H1 (cell line): ENCODE data around the gene DYNC1I1. TPM values are rescaled to one million over a fixed set of nuclear protein-coding genes. Genes with fewer than 3 reads are reported as not detected.

Source experiments
- KDM1A ChIP-seq: fragments of 200-600, 300-600 bp; sonication (generic); IDR thresholded peaks from 2 replicates; pipeline ENCODE4 v1.7.1; 2016; ENCODE audit warnings: mild to moderate bottlenecking, low read length, borderline replicate concordance
- polyA plus RNA-seq, 7 experiments: library from polyadenylated mRNA; depleted of rRNA in 3 of 7; stranded (reverse) in 5 of 7; unstranded in 2 of 7; fragments of >200 nt in 5 of 7; fragments of 200-250 nt in 2 of 7; gene quantifications; 1 replicate in 5 of 7; 2 replicates in 1 of 7; 4 replicates in 1 of 7; pipeline versions ENCODE4 v1.2.1 to v1.2.3, GENCODE V29; 2011 to 2013; ENCODE audit warnings: missing spikeins in 2 of 7, mixed read lengths in 2 of 7
- total RNA-seq: library from RNA; stranded (reverse); fragmentation: NEBNext Ultra II Directional; extraction: Animal tissue kit (Norgen Biotek cat#: 25700); gene quantifications from 2 replicates; pipeline ENCODE4 v1.2.1, GENCODE V29; 2021
- TF ChIP-seq, protein P1 (sequence below), 3 experiments: IDR thresholded peaks; 1 replicate in 2 of 3; 2 replicates in 1 of 3; pipeline versions ENCODE4 v1.5.1 to v1.6.1; 2011; ENCODE audit warnings: low read length in 3 of 3, mild to moderate bottlenecking in 3 of 3, inconsistent platforms in 2 of 3, low read depth in 1 of 3, moderate library complexity in 1 of 3; ENCODE audit not compliant: insufficient read depth in 1 of 3; ENCODE audit errors: control extremely low read depth in 1 of 3

DYNC1I1 gene
- total and polyA plus RNA-seq, 2 of the 8 experiments (the other 6 are each of a cell fraction or from before 2014, with no cell fraction given), result 0.45 to 0.58 TPM

DNA sequence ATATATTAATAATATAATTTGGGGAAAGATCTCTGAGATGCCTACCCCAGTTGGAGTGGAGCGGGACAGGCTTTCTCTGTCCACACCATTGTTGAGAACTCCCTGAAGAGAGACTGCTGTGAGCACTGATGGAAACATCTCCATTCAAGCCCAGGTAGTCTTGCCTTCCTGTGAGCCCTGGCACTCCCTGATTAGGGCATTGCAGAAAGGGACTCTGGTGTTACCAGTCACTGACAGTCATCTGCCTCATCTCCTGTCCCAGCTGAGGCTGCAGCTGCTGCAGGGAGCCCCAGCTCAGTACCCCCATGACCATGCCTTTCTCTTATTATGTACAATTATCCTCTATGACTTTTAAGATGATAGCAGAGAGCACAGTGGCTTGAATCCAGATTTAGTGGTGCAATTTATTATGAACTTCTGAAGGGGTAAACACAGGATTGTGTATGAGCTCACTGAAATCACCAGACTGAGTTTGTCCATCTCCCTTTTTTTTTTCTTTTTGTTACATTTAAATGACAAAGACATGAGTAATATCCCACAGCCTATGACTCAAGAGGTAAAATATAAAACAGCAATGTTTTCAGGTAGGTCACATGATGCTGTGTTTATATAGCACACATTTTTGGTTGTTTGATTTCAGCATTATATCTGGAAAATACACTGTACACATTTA, 312.7 kb downstream of the DYNC1I1 start (continued):
- TF ChIP-seq, protein P1, sequence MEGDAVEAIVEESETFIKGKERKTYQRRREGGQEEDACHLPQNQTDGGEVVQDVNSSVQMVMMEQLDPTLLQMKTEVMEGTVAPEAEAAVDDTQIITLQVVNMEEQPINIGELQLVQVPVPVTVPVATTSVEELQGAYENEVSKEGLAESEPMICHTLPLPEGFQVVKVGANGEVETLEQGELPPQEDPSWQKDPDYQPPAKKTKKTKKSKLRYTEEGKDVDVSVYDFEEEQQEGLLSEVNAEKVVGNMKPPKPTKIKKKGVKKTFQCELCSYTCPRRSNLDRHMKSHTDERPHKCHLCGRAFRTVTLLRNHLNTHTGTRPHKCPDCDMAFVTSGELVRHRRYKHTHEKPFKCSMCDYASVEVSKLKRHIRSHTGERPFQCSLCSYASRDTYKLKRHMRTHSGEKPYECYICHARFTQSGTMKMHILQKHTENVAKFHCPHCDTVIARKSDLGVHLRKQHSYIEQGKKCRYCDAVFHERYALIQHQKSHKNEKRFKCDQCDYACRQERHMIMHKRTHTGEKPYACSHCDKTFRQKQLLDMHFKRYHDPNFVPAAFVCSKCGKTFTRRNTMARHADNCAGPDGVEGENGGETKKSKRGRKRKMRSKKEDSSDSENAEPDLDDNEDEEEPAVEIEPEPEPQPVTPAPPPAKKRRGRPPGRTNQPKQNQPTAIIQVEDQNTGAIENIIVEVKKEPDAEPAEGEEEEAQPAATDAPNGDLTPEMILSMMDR (IDR thresholded peaks at IDR 0.05; ENCODE audit: control extremely low read depth in 1 of 3, insufficient read depth in 1 of 3, low read depth in 1 of 3, low read length in 3 of 3), result no peak
- no peak for TF ChIP-seq KDM1A
